Gastroesophageal sphincter (tissue), 4 donors: ENCODE results near the gene DCT. TPM values are rescaled to one million over a fixed set of nuclear protein-coding genes. Genes with fewer than 3 reads are reported as not detected.

ENCODE experiments used
- ATAC-seq: fragments of 150-250 bp; one replicate; pipeline ENCODE4 v1.9.1; 2016; ENCODE audit warnings: mild to moderate bottlenecking, moderate library complexity
- H3K27ac ChIP-seq, 4 donors: fragments of 200-600 bp; sonication (generic) in 3 of 4; 1 replicate in 3 of 4; 2 replicates in 1 of 4; pipeline ENCODE4 v1.5.1; 2016 to 2019
- H3K27me3 ChIP-seq: fragments of 200-600 bp; sonication (generic); one replicate; pipeline ENCODE4 v1.5.1; 2019
- H3K36me3 ChIP-seq, 2 donors: fragments of 200-600 bp; sonication (generic); one replicate each; pipeline ENCODE4 v1.5.1; 2019; ENCODE audit warnings: control low read depth in 1 of 2
- H3K4me1 ChIP-seq, 3 donors: fragments of 200-600 bp; sonication (generic); 1 replicate in 2 of 3; 2 replicates in 1 of 3; pipeline ENCODE4 v1.5.1; 2016 to 2019; ENCODE audit warnings: control low read depth in 2 of 3
- H3K4me3 ChIP-seq, 2 donors: fragments of 200-600 bp; sonication (generic); one replicate each; pipeline ENCODE4 v1.5.1; 2019; ENCODE audit warnings: mild to moderate bottlenecking in 1 of 2, moderate library complexity in 1 of 2
- H3K9me3 ChIP-seq, 3 donors: fragments of 200-600 bp; sonication (generic); one replicate each; pipeline ENCODE4 v1.5.1; 2017 to 2019; ENCODE audit warnings: control low read depth in 2 of 3
- CTCF ChIP-seq, 4 experiments: fragments of 200-600 bp in 2 of 4; fragments of 450-650 bp in 2 of 4; sonication (generic) in 1 of 4; IDR thresholded peaks; one replicate each; pipeline ENCODE4 v1.5.1; 2017 to 2019; ENCODE audit warnings: antibody characterized with exemption in 4 of 4, mild to moderate bottlenecking in 2 of 4, moderate library complexity in 2 of 4
- EP300 ChIP-seq: sonication (generic); formaldehyde crosslinking; IDR thresholded peaks from one replicate; pipeline ENCODE4 v1.6.1; 2017; ENCODE audit warnings: antibody characterized with exemption, mild to moderate bottlenecking
- POLR2A ChIP-seq, 2 donors: fragments of 450-650 bp; IDR thresholded peaks; one replicate each; pipeline ENCODE4 v1.6.1; 2017; ENCODE audit warnings: antibody characterized with exemption in 2 of 2, mild to moderate bottlenecking in 2 of 2, moderate library complexity in 1 of 2
- POLR2AphosphoS5 ChIP-seq: sonication (generic); formaldehyde crosslinking; IDR thresholded peaks from one replicate; pipeline ENCODE4 v1.6.1; 2017; ENCODE audit warnings: antibody characterized with exemption
- WGBS, 2 donors: methylation state at CpG; one replicate each; pipeline ENCODE4 v1.1.5; 2018; ENCODE audit warnings: low coverage in 1 of 2; 5-methylcytosine and 5-hydroxymethylcytosine counted together
- total RNA-seq, 4 donors: library from RNA; depleted of rRNA; stranded (reverse); fragments of >200 nt; gene quantifications; one replicate each; pipeline ENCODE4 v1.1.0, GENCODE V29; 2016

Gene DCT
- total RNA-seq, 4 donors from 2014 or later = 0.13 to 0.31 (median 0.21) TPM

GRCh38 chr13:94516456-94516855 is 37.0 kb upstream of the DCT start:
- WGBS, 2 donors = 27 to 53% methylated on average over 1 of the region's 1 CpG

GRCh38 chr13:94515911-94516310 is 36.4 kb upstream of the DCT start:
- Histone ChIP-seq H3K36me3 (no peaks in the 10 kb centered on the region), H3K27ac (no peak overlapping the region), H3K9me3 (no peaks in the 10 kb centered on the region), H3K4me3 (no peak overlapping the region), H3K27me3 (no peaks in the 10 kb centered on the region), H3K4me1 (no peaks in the 10 kb centered on the region)
- TF ChIP-seq CTCF (IDR thresholded peaks at IDR 0.05) (no peak), EP300 (no peak), POLR2A (IDR thresholded peaks at IDR 0.05) (no peak), POLR2AphosphoS5 (no peak)
- WGBS, 2 donors = 83 to 100% methylated on average over 1 to 2 of the region's 4 CpGs
- no peak for ATAC-seq

More at GRCh38 chr13:94516456-94516855, 37.0 kb upstream of the DCT start:
- ATAC-seq = no peak
- no peaks in the 10 kb centered on the region for H3K4me1 ChIP-seq
- H3K9me3 ChIP-seq = no peaks in the 10 kb centered on the region
- no peak overlapping the region for H3K27ac ChIP-seq
- no peak for TF ChIP-seq CTCF (IDR thresholded peaks at IDR 0.05)
- no peak for TF ChIP-seq POLR2AphosphoS5
- TF ChIP-seq POLR2A (IDR thresholded peaks at IDR 0.05) = no peak
- TF ChIP-seq EP300 = no peak
- H3K4me3 ChIP-seq = no peak overlapping the region
- no peaks in the 10 kb centered on the region for H3K36me3 ChIP-seq
- no peaks in the 10 kb centered on the region for H3K27me3 ChIP-seq

- H3K27me3 ChIP-seq = no peaks in the 10 kb centered on the region
- no peaks in the 10 kb centered on the region for H3K4me1 ChIP-seq
- H3K4me3 ChIP-seq = no peak overlapping the region
- no peaks in the 10 kb centered on the region for H3K9me3 ChIP-seq
- TF ChIP-seq POLR2AphosphoS5 (no peak), CTCF (IDR thresholded peaks at IDR 0.05) (no peak), EP300 (no peak), POLR2A (IDR thresholded peaks at IDR 0.05) (no peak)
- H3K27ac ChIP-seq = no peak overlapping the region
- no peak for ATAC-seq
- WGBS, 2 donors = 81 to 82% methylated on average over 2 of the region's 2 CpGs
- H3K36me3 ChIP-seq = no peaks in the 10 kb centered on the region
Measured at GRCh38 chr13:94515374-94515773, 35.9 kb upstream of the DCT start.

GRCh38 chr13:94513026-94513425 is 33.5 kb upstream of the DCT start:
- Histone ChIP-seq H3K27me3 (no peaks in the 10 kb centered on the region), H3K4me1 (no peaks in the 10 kb centered on the region), H3K4me3 (no peak overlapping the region), H3K36me3 (no peaks in the 10 kb centered on the region), H3K9me3 (no peaks in the 10 kb centered on the region), H3K27ac (no peak overlapping the region)
- ATAC-seq = no peak
- 62 to 72% methylated on average over 5 of the region's 5 CpGs for WGBS, 2 donors
- no peak for TF ChIP-seq POLR2A (IDR thresholded peaks at IDR 0.05)
- TF ChIP-seq POLR2AphosphoS5 = no peak
- TF ChIP-seq CTCF (IDR thresholded peaks at IDR 0.05) = no peak
- no peak for TF ChIP-seq EP300

GRCh38 chr13:94505730-94506129 is 26.2 kb upstream of the DCT start:
- WGBS, 2 donors = 38 to 56% methylated on average over 1 of the region's 1 CpG
- Histone ChIP-seq H3K36me3 (no peaks in the 10 kb centered on the region), H3K27ac (no peak overlapping the region), H3K4me3 (no peak overlapping the region), H3K4me1 (no peaks in the 10 kb centered on the region), H3K27me3 (no peaks in the 10 kb centered on the region), H3K9me3 (no peaks in the 10 kb centered on the region)
- TF ChIP-seq POLR2A (IDR thresholded peaks at IDR 0.05) (no peak), CTCF (IDR thresholded peaks at IDR 0.05) (no peak), EP300 (no peak), POLR2AphosphoS5 (no peak)
- no peak for ATAC-seq
